HG02678 (cell line): Measurements from ENCODE around the gene CLN6.

ENCODE experiments used
- ATAC-seq: cut with Tn5 transposase; IDR thresholded peaks from one replicate; pipeline ENCODE4 v1.9.1; 2021; ENCODE audit warnings: mild to moderate bottlenecking, moderate library complexity; ENCODE audit not compliant: unreplicated experiment

CLN6 gene

GRCh38 chr15:68229386-68230156 lies at the start of gene CLN6:
TSS of gene CLN6 (minus strand) at chr15:68229728. CDS start at chr15:68229584, 144 bp downstream.
- peak; percentile 71 for ATAC-seq

GRCh38 chr15:68278595-68279405 lies 49.3 kb upstream of the CLN6 start:
- ATAC-seq = no peak

- no peak for ATAC-seq
Observed at GRCh38 chr15:68278345-68278594, 48.7 kb upstream of the CLN6 start.

GRCh38 chr15:68277603-68278344 lies 48.2 kb upstream of the CLN6 start, which contains the start of gene FEM1B:
TSS of gene FEM1B (plus strand) at chr15:68277745. CDS start at chr15:68278418, 673 bp downstream.
- ATAC-seq = peak; percentile 74

- ATAC-seq = no peak
Observed at GRCh38 chr15:68277131-68277602, 47.6 kb upstream of the CLN6 start.

GRCh38 chr15:68276668-68277067 lies 47.1 kb upstream of the CLN6 start:
- ATAC-seq = no peak

- no peak for ATAC-seq
Observed at GRCh38 chr15:68275165-68275746, 45.7 kb upstream of the CLN6 start.

- no peak for ATAC-seq
Observed at GRCh38 chr15:68274201-68274848, 44.8 kb upstream of the CLN6 start.

- ATAC-seq = no peak
Observed at GRCh38 chr15:68272721-68273271, 43.3 kb upstream of the CLN6 start.

- no peak for ATAC-seq
Observed at GRCh38 chr15:68271854-68272471, 42.4 kb upstream of the CLN6 start.

GRCh38 chr15:68268405-68268804 lies 38.9 kb upstream of the CLN6 start:
- ATAC-seq = no peak

- no peak for ATAC-seq
Observed at GRCh38 chr15:68265674-68266073, 36.1 kb upstream of the CLN6 start.

- no peak for ATAC-seq
Observed at GRCh38 chr15:68265081-68265480, 35.6 kb upstream of the CLN6 start.

GRCh38 chr15:68264282-68264681 lies 34.8 kb upstream of the CLN6 start:
- ATAC-seq = no peak

GRCh38 chr15:68262514-68263356 lies 33.2 kb upstream of the CLN6 start:
- no peak for ATAC-seq

GRCh38 chr15:68261980-68262379 lies 32.5 kb upstream of the CLN6 start:
- ATAC-seq = no peak

- ATAC-seq = no peak
Observed at GRCh38 chr15:68261241-68261640, 31.7 kb upstream of the CLN6 start.

GRCh38 chr15:68259883-68260282 lies 30.4 kb upstream of the CLN6 start:
- ATAC-seq = no peak

GRCh38 chr15:68258692-68259091 lies 29.2 kb upstream of the CLN6 start:
- ATAC-seq = no peak
